Fibroblast of skin of abdomen (primary cell): ENCODE data around the gene SSTR1.

Source experiments
- DNase-seq: peaks from one replicate; pipeline ENCODE4 v3.0.0-alpha.2; 2013

The SSTR1 gene

DNA sequence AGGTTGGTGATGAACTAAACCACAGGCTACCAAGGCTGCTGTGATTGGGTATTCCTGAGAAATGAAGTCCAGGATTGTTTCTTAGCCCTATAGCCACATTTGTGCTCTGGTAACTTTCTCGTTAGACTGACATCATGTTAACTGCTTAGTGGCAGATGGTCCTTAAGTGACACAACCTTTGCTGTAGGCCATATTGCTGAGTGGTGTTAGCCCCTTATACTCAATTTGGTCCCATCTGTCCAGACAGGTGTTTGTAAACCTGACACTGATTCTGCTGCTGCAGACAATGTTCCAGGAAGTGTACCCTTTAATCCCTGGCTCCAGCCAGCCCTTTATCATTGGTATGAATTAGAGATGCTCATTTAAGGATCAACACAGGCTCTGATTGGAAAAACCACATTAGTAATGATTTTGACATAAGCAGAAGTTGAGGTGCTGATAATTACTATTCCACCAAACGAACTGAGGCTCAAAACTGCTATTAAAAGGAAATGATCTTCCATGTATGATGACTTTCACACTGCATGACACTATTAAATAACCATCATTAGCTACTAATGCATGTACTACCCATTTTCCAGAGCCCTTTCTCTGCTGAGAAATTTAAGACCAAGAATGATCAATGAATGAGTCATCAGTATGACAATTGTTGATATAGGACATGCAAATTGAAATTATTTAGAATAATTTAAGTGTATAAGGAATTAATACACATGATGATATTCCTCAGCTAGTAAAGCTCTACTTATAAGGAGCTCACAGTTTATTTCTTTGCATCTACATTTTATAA is 3.6 kb upstream of the SSTR1 start:
- no peak for DNase-seq

DNA sequence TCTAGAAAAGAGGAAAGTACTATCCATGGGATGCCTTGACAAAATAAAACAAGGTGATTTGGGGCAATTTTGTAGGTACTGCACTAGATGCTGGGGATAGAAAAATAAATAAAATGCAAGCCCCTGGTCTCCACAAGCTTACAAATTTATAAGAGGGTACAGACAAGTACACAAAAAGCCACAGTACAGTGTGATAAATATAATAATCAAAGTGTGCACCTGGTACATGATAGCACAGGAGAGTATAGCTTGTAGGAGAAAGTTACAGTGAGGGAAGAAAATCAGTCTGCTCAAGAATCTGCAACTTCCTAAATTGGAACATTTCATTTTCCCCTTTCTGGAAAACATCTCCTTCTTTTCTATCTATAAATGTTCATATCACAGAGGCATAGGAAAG is 3.0 kb upstream of the SSTR1 start:
- DNase-seq, result no peak

DNA sequence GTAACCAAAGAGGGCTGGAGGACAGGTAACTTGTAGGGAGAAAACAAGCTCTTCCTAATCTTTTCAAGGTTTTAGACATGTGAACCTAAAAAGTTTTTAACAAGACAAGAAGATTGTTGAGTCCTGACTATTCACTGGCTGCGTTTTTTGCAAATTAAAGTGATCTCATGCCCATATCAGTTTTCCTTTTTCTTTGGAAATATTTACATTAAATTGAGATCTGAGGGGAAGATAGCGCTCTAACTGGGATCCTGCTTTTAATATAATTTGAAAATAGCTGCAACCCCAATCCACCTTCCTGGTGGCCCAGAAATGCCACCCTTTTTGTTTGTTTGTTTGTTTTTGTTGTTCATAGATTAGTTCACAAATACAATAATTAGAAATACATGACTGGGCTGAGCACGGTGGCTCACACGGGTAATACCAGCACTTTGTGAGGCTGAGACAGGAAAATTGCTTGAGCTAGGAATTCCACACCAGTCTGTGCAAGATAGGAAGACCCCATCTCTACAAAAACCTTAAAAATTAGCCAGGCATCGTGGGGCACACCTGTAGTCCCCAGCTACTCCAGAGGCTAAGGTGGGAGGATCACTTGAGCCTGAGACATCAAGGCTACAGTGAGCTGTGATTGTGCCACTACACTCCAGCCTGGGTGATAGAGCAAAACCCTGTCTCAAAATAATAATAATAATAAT is 2.4 kb upstream of the SSTR1 start:
- no peak for DNase-seq

DNA sequence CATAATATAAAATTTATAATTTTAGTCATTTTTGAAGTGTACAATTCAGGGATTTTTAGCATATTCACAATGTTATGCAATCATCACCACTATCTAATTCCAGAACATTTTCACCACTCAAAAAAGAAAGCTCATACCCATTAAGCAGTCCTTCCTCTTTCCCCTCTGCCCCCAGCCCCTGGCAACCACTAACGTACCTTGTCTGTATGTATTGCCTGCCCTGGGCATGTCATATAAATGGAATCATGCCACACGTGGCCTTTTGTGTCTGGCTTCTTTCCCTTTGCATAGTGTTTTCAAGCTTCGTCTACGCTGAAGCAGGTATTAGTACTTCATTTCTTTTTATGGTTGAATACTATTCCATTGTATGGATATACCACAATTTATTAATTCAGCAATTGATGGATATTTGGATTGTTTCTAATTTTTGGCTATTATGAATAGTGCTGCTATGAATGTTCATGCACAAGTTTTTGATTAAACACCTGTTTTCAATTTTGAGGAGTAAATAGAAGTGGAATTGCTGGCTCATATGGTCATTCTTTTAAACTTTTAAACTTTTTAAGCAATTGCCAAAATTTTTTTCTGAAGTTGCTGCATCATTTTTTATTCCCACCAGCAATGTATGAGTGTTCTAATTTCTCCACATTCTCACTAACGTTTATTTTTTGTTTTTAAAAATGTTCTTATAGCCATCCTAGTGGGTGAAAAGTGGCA is 1.6 kb upstream of the SSTR1 start:
- peak; percentile 26 for DNase-seq

DNA sequence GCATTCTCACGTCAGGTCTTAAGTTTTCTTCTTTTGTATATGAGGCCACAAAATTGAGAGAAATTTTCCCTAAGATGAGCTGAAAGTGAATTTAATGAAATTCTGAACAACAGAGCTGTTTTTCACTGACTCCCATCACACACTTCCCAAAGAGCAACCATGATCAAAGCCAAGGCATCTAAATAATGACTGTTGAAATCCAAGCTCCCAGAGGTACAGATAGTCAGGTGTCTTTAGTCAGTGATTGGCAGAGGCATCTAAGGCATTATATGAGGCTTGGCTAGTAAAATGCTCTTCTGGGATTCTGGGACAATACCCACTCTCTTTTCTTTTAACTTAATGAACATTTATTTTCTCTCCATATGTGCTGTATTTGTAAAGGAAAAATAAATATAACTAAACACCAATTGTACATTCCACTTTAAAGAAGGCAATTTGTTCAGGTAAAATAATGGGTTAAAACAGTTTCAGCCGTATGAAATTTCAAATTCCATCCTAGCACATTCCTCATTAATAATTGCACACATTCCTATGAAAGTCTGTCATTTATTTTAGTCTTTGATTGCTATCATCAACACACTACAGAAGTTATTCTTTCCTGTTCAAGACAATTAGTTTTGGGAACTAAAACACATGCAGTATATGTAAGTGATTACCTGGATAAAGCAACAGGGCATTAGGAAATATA is 871 bp upstream of the SSTR1 start:
- DNase-seq, result no peak

DNA sequence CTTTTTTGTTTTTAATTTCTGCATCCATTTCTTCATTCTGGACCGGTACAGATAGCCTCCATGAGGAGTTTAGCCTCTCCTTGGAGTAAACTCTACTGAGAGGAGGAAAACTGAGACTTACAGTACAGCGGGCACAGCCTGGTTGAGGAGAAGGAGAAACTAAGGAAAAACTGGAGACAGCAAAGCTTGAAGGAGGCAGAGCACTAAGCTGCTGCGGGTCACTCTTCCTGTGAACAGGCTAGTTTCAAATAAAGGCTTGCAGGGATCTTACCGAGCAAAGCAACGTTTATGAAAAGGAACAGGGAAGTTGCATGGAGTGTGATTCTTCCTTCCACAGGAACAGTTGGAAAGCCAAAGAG is 348 bp upstream of the SSTR1 start:
- DNase-seq, result no peak

DNA sequence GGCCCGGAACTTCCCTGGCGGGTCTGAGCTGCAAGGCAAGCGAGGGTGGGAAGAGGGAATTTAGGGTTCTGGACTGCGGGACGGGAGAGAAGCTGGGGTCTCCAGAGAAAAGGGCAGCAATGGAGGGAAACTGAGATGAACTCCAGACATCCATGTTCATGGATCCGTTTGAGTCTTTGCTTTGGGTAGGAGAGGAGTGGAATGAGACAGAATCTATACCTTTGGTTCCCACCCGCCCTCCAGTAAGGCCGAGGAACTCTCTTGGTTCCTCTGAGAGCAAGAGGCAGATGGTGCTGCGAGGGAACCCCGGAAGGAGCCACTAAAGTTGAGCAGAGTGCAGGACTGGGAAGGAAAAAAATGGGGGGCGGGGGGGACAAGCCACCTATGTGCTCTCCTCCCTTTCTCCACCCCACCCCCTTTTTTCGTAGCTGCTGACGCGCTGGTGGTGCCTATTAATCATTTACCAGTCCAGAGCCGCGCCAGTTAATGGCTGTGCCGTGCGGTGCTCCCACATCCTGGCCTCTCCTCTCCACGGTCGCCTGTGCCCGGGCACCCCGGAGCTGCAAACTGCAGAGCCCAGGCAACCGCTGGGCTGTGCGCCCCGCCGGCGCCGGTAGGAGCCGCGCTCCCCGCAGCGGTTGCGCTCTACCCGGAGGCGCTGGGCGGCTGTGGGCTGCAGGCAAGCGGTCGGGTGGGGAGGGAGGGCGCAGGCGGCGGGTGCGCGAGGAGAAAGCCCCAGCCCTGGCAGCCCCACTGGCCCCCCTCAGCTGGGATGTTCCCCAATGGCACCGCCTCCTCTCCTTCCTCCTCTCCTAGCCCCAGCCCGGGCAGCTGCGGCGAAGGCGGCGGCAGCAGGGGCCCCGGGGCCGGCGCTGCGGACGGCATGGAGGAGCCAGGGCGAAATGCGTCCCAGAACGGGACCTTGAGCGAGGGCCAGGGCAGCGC is 1.2 kb downstream of the SSTR1 start:
- peak; percentile 76 for DNase-seq

DNA sequence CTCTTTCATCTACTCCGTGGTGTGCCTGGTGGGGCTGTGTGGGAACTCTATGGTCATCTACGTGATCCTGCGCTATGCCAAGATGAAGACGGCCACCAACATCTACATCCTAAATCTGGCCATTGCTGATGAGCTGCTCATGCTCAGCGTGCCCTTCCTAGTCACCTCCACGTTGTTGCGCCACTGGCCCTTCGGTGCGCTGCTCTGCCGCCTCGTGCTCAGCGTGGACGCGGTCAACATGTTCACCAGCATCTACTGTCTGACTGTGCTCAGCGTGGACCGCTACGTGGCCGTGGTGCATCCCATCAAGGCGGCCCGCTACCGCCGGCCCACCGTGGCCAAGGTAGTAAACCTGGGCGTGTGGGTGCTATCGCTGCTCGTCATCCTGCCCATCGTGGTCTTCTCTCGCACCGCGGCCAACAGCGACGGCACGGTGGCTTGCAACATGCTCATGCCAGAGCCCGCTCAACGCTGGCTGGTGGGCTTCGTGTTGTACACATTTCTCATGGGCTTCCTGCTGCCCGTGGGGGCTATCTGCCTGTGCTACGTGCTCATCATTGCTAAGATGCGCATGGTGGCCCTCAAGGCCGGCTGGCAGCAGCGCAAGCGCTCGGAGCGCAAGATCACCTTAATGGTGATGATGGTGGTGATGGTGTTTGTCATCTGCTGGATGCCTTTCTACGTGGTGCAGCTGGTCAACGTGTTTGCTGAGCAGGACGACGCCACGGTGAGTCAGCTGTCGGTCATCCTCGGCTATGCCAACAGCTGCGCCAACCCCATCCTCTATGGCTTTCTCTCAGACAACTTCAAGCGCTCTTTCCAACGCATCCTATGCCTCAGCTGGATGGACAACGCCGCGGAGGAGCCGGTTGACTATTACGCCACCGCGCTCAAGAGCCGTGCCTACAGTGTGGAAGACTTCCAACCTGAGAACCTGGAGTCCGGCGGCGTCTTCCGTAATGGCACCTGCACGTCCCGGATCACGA is 2.2 kb downstream of the SSTR1 start:
- DNase-seq, result peak; percentile 73

DNA sequence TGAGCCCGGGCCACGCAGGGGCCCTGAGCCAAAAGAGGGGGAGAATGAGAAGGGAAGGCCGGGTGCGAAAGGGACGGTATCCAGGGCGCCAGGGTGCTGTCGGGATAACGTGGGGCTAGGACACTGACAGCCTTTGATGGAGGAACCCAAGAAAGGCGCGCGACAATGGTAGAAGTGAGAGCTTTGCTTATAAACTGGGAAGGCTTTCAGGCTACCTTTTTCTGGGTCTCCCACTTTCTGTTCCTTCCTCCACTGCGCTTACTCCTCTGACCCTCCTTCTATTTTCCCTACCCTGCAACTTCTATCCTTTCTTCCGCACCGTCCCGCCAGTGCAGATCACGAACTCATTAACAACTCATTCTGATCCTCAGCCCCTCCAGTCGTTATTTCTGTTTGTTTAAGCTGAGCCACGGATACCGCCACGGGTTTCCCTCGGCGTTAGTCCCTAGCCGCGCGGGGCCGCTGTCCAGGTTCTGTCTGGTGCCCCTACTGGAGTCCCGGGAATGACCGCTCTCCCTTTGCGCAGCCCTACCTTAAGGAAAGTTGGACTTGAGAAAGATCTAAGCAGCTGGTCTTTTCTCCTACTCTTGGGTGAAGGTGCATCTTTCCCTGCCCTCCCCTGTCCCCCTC is 3.0 kb downstream of the SSTR1 start:
- peak; percentile 62 for DNase-seq

DNA sequence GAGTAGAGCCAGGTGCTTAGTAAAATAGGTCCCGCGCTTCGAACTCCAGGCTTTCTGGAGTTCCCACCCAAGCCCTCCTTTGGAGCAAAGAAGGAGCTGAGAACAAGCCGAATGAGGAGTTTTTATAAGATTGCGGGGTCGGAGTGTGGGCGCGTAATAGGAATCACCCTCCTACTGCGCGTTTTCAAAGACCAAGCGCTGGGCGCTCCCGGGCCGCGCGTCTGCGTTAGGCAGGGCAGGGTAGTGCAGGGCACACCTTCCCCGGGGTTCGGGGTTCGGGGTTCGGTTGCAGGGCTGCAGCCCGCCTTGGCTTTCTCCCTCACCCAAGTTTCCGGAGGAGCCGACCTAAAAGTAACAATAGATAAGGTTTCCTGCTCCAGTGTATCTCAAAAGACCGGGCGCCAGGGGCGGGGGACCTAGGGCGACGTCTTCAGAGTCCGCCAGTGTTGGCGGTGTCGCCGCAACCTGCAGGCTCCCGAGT is 3.6 kb downstream of the SSTR1 start:
- no peak for DNase-seq

DNA sequence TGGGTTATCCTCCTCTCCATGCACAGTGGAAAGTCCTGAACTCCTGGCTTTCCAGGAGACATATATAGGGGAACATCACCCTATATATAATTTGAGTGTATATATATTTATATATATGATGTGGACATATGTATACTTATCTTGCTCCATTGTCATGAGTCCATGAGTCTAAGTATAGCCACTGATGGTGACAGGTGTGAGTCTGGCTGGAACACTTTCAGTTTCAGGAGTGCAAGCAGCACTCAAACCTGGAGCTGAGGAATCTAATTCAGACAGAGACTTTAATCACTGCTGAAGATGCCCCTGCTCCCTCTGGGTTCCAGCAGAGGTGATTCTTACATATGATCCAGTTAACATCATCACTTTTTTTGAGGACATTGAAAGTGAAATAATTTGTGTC is 4.4 kb downstream of the SSTR1 start:
- DNase-seq, result no peak

DNA sequence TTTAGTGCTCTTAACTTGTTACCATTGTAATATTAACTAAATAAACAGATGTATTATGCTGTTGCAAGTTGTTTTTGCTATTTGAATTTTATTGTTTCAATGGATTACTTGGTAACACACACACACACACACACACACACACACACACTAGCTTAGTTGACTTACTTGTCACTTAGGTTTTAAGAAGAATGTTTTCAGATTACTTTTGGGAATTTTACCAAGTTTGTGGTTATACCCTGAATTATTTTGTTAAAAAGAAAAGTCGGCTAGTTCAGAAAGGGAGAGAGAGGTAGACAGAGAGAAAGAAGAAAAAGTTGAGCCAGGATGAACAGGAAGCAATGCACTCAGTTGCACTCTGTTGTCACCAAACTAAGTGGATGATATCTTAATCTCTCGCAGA is 5.3 kb downstream of the SSTR1 start:
- peak; percentile 65 for DNase-seq

DNA sequence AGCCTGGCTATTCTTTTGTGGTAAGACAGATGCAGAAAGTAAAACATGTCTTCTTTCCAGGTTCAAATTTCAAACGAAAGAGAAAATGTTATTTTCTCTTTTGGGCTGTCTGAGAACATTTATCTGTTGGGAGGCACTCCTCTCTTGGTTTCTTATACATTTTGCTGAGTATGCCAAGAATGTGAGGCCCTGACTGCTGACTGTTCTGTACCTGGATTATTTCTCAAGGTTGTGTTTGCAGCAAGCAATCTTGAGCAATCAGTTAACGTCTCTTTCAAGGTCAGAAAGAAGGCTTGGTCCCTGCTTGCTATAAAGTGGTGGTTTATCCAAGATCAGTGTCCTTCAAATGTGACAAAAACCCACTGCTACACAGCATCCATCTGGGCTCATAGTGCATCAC is 9.8 kb downstream of the SSTR1 start:
- DNase-seq, result no peak

DNA sequence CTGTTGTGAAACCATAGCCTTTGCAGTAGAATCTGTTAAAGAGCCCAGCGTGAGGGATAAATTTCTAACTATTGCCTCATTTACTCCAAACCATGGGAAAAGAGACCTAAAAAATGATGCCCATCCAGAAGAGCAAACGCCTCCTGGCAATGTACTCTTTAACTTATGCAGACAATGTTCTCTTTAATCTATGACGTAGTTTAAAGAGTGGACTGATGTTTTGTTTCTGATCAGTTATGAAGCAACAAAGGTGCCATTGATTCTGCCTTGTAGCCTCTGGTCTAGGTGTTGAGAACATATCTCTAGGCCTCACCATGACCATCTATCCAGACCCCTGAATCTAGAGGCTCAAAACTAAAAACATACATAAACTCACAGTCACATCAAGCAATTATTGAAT is 13.4 kb downstream of the SSTR1 start:
- DNase-seq, result no peak

DNA sequence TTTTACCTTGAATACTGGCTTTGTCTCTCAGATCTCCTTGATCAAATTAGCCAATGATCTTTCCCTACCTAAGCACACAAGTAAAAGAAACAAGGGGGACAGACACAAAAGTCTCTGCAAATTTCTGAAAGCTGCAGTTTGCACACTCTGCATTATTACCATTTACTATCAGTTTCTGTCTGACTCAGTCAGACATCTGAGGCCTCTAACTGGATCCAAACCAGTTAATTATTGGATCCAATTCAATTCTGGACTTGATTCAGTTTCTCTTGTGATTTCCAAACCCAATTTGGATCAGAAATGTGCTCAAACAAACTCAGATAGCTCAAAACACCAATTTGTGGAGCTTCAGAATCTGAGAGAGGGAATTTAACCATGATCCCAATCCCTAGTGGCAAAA is 16.6 kb downstream of the SSTR1 start:
- DNase-seq, result no peak

DNA sequence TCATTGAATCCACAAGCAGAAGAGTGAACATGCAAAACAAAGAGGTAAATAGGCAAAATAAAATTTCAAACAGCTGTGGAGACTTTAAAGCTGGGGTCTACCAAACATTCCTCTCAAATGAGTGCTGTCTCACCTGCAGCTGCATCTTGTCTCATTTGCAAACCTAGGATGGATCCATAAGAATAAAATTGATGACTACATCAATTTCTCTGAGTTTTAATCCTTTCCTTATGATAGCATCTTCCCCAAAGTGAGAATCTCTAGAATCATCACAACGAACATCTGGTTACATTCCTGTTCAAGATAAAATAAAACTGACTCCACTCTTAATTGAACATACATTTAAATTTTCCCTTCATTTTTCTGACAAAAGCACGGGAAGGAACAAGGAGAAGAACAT is 18.2 kb downstream of the SSTR1 start:
- no peak for DNase-seq

DNA sequence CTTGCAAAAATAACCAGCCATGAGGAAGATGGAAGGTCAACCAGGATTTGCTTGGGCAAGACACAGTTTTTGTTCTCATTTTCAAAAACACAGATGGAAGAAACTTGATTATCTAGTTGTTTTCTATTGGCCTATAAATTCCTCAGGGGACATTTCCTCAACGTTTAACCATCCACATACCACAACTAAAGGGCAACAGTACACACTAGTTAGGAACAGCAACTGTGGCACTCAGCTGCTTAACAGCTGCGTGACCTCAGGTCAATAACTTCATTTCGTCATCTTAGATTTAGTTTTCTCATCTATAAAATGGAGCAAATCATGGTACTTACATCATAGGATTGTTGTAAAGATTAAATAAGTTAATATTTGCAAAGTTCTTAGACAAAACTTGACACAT is 18.7 kb downstream of the SSTR1 start:
- no peak for DNase-seq

DNA sequence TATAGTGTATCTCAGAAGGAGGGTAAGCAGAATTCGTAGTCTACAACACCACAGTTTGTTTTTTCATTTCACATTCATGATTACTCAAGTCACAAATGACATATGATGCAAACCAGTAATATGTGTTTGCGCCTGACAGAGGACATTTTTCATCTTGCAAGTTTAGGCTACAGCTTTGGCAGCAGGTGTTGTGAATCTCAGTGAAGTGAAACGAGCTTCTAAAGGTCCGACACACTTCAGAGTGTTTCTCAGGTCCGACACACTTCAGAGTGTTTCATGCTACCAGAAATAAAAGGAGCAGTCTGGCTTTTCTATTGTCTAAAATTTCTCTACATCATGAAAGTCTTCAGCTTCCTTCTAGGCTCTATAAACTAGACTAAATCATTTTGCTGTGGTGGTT is 25.5 kb downstream of the SSTR1 start:
- no peak for DNase-seq

DNA sequence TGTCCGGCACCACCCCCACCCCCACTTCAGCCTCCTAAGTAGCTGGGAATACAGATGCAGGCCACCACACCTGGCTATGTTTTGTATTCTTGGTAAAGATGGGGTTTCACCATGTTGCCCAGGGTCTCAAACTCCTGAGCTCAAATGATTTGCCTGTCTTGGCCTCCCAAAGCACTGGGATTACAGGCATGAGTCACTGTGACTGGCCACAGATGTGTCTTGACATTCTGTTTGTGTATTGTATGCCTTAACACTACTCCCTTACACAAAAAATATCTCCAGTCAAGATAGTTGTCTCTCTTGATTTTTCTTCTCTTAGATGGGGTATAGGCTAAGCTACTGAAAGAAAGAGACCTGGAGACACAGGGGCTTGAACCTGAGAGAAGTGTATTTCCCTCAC is 30.6 kb downstream of the SSTR1 start:
- DNase-seq, result peak; percentile 61

DNA sequence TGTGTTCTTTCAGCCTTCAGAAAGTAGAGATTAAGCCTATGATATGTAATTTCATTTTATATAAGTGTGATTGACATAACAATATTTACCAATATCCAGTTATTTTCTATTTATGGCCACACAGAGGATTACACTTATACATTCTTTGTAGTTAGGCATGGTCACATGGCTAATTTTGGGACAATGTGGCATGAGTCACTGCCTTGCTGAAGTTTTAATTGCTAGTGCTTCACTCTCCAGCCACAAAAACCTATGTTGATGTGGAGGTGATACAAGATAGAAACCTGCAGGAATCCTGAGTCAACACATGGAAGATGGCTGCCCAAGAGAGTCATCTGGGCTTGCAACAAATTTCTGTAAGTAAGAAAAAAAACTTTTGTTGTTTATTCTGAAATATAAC is 31.2 kb downstream of the SSTR1 start:
- peak; percentile 33 for DNase-seq
